T-helper 1 cell treated with Interleukin-12 subunit alpha and Interleukin-12 subunit beta and Interleukin-4 antibody, amounts not matched to agents 30 ng/mL and 1 ng/mL, for 36 hours (primary cell): ENCODE measurements around the gene PTPRF. TPM values are rescaled to one million over a fixed set of nuclear protein-coding genes. Genes with fewer than 3 reads are reported as not detected.

Source experiments
- intact Hi-C: fragments of 100-400 bp; cut with micrococcal nuclease; formaldehyde crosslinking; loops from one replicate; pipeline ENCODE4 v1.15.1; 2024
- total RNA-seq: library from RNA; stranded (reverse); gene quantifications from 2 replicates; pipeline ENCODE4 v1.2.3, GENCODE V29; 2022

Gene PTPRF
- total RNA-seq, 1 donor from 2014 or later, result 0.81 TPM

- intact Hi-C loops, result no loop called here
Measured at GRCh38 chr1:43512681-43513080, 18.0 kb upstream of the PTPRF start.

GRCh38 chr1:43513471-43514173 is 17.1 kb upstream of the PTPRF start:
- intact Hi-C loops, result no loop called here

- intact Hi-C loops, result no loop called here
Measured at GRCh38 chr1:43518935-43519686, 11.6 kb upstream of the PTPRF start.

- intact Hi-C loops, result no loop called here
Measured at GRCh38 chr1:43520100-43520778, 10.4 kb upstream of the PTPRF start.

- intact Hi-C loops, result no loop called here
Measured at GRCh38 chr1:43521078-43521477, 9.6 kb upstream of the PTPRF start.

GRCh38 chr1:43521756-43522155 is 8.9 kb upstream of the PTPRF start:
- intact Hi-C loops, result no loop called here

GRCh38 chr1:43522431-43522775 is 8.3 kb upstream of the PTPRF start:
- intact Hi-C loops, result no loop called here

- intact Hi-C loops, result no loop called here
Measured at GRCh38 chr1:43522776-43523480, 7.8 kb upstream of the PTPRF start.

GRCh38 chr1:43524804-43525203 is 5.9 kb upstream of the PTPRF start:
- intact Hi-C loops, result no loop called here

GRCh38 chr1:43526002-43526401 is 4.7 kb upstream of the PTPRF start:
- intact Hi-C loops, result no loop called here

- intact Hi-C loops, result no loop called here
Measured at GRCh38 chr1:43527111-43527878, 3.4 kb upstream of the PTPRF start.

- intact Hi-C loops, result loop anchor here (1.0 kb wide), 7 partner anchors 25 to 518 kb away; partner anchors contain the start of genes KDM4A and ST3GAL3
Measured at GRCh38 chr1:43529206-43529731, 1.4 kb upstream of the PTPRF start.

- intact Hi-C loops, result loop anchor here (1.0 kb wide), 1 partner anchor 304 kb away; no protein-coding TSS in a partner anchor
Measured at GRCh38 chr1:43531107-43531905, 623 bp downstream of the PTPRF start.

GRCh38 chr1:43531906-43532584 is 1.4 kb downstream of the PTPRF start:
- intact Hi-C loops, result loop anchor here (1.0 kb wide), 1 partner anchor 305 kb away; no protein-coding TSS in a partner anchor

GRCh38 chr1:43532716-43533115 is 2.0 kb downstream of the PTPRF start:
- intact Hi-C loops, result no loop called here

- intact Hi-C loops, result no loop called here
Measured at GRCh38 chr1:43533584-43533983, 2.9 kb downstream of the PTPRF start.

- intact Hi-C loops, result no loop called here
Measured at GRCh38 chr1:43534256-43534655, 3.6 kb downstream of the PTPRF start.

- intact Hi-C loops, result no loop called here
Measured at GRCh38 chr1:43536196-43536863, 5.6 kb downstream of the PTPRF start.
